Stimulated activated CD8-positive, alpha-beta memory T cell treated with anti-CD3 and anti-CD28 coated beads, Interleukin-15, amount 100 ng/mL, for 4 hours (primary cell): Measurements from ENCODE around the gene FBXO31.
"Not testable (repeated sequence)": the region's sequence is repeated elsewhere in the genome, so short reads cannot be mapped to it uniquely, and the experiment has no call there.

Experiments used
- DNase-seq, 2 donors: peaks; one replicate each; pipeline ENCODE4 v3.0.0-alpha.2; 2020; ENCODE audit warnings: low read depth in 2 of 2

Gene FBXO31

DNA sequence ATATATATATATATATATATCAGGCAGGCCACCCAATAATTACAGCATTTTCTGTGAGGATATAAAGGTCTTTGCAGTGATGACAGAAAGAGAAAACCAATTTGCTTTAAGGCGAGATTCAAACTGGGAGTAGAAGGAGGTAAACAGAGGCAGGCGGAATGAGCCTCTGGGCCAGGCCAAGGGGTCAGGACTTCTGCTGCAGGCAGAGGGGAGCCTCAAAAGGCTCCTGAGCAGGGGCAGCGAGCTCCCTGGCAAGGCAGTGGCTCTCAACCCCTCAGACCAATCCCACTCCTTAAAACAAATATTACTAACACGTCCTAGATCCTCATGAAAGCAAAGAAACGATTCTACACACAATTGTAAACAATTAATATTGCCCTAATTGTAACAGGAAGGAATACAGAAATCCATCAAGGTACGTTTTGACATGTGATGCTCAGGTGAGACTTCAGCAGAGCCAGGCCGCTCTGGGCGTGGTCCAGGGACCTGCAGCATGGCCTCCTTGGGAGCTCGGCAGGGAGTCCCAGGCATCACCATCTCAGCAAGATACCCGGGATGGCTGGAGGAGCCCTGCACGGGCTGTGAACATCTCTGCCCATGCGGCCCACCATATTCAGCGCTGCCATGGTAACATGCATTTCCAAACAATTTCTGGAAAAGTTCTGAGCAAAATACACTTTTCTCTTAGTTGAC, 18.4 kb downstream of the FBXO31 start:
- no peak for DNase-seq

DNA sequence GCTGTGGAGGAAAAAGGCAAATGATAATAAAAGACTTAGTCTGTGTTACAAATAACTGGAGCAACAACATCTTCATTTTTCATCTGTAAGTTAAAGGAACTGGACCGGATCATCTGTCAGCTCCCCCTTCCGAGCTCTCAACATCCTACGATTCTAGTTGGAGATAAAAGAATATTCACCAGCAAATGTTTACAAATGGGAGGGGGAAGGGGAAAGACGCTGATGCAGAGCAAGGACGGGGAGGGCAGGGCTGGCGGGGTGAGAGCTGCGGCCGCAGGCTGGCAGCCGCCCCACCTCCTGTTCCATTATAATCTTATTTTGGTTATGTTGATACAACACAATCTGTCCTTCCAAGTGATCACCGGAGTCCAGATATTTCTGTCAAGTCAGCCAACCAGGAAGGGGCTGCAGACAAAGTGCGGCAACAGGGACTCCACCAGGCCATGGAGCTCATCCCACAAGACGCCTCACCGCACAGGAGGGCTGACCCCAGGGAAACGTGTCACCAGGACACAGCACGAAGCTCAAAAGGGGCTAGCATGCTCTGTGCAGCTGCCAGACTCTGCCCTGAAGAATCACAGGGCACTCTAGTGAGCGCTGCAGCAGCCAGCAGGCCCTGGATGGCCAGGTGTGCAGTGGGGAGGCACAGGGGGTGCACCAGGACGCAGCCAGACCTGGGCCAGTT, 19.7 kb downstream of the FBXO31 start:
- DNase-seq, result no peak

DNA sequence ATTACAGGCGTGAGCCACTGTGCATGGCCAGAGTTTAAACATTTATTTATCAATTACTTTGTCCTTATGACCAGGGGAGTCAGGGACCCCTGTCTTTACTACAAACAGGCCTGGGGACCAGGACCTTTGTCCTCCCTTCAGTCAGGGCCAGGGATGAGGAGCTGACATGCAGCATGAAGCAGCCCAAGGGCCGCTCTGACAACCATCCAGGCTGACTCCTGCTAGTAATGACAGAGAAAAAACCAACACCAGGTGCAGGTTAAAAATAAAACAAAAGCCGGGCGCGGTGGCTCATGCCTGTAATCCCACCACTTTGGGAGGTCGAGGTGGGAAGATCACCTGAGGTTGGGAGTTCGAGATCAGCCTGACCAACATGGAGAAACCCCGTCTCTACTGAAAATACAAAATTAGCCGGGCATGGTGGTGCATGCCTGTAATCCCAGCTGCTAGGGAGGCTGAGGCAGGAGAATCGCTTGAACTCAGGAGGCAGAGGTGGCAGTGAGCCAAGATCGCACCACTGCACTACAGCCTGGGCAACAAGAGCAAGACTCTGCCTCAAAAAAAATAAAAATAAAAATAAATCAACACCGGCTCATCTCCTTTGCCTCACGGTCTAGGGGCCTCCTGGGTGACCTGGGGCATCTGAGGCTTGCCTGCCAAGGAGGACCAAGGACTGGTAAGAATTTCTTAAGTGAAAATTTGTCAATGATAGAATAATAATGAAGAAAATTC, 20.6 kb downstream of the FBXO31 start:
- not testable (repeated sequence) for DNase-seq

DNA sequence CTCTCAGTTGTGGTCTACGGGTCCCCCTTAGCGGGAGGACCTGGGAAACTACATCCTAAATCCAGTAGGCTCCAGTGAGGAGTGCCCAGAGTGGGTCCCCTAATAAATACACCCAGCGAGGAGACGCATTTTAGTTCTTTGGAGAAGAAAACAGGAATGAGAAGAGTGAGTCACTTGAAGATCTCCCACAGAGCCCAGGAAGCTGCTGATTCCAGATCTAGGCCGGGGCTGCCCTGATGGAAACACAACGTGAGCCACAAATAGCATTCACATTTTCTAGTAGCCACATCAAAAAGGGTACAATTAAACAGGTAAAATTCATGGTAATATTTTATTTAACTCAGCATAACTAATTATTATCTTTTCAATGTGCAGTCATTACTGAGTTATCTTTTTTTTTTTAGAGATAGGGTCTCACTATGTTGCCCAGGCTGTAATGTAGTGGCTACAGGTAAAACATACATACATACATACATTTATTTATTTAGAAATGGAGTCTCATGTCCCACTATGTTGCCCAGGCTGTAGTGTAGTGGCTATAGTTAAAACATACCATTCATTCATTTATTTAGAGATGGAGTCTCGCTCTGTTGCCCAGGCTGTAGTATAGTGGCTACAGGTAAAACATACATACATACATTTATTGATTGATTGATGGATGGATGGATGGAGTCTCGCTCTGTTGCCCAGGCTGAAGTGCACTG, 21.5 kb downstream of the FBXO31 start:
- no peak for DNase-seq

DNA sequence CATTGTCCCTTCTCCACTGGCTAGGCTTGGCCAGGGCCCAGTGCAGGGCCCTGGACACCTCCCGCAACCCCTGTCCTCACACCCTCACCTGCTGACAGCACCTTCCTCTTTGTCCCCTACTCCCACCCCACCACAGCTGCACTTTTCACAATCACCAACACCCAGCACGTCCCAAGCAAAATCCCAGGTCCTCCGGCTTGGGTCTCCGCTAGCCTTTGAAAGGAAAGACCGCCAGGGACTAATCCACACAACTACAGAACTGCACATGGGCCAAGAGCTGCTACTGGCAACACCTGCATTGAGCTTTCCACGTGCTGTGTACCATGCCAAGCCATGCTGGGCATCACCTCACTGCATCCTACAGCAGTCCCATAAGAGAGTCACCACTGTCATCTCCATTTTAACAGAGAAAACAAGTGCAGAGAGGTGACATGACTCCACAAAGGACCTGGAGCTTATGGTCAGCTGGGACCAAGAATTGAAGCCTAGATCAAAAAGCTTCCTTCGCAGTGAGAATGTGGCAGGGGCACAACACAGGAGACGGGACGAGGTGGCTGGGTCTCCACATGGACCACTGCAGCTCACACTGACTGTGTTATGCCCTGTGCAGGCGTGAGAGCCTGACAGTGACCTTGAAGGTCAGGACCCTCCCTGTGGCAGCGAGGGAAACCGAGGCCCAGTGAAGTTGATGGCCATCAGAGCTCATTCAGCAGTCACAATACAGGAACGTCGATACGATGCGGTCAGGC, 22.5 kb downstream of the FBXO31 start:
- no peak for DNase-seq

DNA sequence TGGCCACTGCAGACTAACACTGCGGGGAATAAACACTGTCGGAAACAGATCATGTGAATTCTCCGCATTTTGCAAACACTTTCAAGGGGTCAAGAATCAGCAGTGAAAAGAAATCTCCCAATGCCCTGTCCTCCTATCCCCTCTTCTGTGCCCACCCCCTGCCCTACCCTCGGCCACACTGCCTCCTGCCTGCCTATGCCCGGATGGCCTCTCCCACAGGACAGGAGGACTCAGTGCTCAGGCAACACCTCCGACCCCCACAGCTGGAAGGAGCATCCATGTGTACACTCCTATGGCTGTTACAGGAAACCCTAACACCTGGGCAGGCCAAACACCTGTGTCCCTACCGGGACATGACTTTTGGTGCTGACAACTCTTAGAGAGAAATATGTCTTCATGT, 24.5 kb downstream of the FBXO31 start:
- no peak for DNase-seq

DNA sequence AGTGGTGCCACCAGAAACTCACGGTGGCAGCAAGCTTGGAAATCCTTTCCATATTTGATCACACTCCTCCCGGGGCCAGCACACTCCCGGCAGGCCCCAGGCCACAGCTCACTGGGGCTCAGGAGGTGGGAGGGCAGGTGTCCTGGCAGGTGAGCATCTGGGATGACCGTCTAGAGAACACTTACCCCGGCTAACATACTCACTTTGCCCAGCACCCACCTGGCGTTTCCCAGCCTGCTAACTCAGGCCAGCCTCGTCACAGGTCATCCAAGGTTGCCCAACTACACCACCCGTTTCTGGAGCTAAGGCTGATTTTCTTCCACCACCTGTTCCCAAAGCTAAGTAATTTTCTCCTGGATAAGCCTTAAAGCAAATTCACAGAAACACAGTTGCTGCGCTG, 24.9 kb downstream of the FBXO31 start:
- DNase-seq, result no peak

DNA sequence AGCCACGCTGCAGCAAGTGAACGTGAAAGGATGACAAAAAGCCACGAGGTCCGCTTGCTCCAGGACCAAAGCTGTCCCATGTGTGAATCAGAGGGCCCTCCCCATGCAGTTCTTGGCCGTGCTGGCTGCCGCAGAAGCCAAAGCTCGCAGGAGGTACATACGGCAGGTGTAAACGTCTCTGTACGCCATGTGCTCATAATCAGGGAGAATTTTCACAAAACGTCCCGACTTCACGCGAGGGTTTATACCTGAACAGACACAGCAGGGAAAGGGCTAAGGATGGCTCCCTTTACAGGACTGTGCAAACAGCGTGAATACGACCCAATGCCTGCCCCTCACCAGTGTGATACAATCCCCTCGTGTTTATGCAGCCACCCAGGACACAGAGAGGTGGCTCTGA, 25.3 kb downstream of the FBXO31 start:
- DNase-seq, result no peak

DNA sequence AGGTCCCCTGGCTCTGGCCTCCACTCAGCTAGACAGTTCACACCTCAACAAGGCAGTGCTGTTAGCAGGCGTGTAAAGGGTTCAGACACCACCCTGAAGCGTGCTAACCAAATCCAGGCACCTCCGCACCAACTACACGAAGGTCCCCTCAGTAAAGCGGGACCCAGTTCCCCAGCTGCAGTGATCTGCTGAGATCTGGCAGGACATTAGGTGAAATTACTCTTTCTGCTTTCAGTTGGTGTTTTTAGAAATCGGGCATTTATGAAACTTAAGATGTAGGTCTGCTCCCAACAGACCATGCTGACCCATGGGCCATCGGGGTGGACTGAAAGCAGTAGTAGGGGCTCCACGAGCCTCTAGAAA, 27.1 kb downstream of the FBXO31 start:
- no peak for DNase-seq

DNA sequence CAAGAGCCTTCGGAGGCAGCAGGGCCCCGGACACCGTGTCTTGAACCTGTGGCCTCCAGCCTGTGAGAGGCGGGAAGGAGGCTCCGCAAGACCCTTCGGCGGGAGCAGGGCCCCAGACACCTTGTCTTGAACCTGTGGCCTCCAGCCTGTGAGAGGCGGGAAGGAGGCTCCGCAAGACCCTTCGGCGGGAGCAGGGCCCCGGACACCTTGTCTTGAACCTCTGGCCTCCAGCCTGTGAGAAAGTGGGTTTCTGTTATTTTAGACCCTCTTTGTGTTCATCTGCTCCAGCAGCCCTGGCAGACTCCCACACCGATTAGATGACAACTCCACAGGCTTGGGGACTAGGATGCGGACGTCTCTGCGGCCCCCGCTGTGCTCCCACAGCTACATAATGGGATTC, 30.0 kb downstream of the FBXO31 start:
- no peak for DNase-seq

DNA sequence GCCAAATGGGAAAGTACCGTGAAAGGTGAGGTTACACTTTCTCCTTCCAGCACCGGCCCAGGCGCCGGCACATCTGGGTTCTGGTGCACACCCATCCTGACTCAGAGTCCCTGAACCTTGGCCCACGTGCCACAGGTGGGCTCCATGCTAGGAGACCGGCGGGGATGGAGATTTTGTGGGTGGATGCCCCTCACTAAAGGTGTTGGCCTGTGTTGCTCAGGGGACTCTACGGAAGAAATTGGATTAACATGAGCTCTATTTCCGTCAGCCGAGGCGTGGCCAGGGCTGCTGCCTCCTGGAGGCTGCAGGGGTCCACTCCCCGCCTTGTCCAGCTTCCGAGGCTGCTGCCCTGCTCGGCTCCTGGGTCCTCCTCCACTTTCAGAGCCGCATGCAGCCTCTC, 30.8 kb downstream of the FBXO31 start:
- no peak for DNase-seq

DNA sequence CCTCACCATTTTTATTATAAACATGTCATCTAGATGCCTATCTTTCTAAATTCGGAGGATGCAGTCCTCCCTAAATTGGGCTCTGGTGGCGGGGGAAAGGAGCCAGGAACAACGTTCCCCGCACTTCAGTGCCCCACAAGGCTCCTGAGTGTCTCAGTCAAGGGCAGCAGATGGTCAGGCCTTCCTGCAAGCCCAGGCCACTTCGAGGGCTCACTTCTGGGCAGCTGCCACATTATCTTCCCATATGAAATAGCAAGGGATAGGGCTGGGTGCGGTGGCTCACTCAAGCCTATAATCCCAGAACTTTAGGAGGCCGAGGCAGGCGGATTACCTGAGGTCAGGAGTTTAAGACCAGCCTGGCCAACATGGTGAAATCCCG, 32.3 kb downstream of the FBXO31 start:
- no peak for DNase-seq

DNA sequence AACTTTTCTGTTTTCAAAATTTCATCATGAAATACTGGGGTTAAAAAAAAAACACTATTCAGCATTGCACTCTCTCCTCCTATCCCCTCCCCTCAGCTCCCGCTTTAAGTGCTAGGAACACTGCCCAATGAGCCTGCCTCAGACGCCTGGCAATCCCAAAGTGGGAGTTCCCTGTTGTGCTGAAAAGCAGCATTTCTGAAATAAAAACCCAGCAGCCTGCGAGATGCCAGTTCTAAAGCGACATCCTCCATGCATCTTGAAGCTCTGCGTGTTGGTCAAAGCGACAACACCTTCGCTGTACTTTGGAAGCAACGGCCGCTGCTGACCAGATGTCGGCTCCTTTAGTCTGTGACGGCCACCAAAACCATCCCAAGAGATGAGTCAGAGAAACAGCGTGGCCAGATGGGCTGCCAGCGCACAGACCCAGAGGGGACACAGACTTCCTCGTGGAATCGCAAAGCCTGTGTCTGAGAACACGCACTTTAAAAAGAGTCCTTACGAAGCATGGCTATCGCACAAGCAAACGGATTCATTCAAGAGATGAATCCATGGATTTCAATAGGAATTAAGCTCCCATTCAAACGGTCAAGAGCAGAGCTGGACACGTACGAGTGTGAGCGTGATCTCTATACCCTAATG, 32.8 kb downstream of the FBXO31 start:
- DNase-seq, result no peak

DNA sequence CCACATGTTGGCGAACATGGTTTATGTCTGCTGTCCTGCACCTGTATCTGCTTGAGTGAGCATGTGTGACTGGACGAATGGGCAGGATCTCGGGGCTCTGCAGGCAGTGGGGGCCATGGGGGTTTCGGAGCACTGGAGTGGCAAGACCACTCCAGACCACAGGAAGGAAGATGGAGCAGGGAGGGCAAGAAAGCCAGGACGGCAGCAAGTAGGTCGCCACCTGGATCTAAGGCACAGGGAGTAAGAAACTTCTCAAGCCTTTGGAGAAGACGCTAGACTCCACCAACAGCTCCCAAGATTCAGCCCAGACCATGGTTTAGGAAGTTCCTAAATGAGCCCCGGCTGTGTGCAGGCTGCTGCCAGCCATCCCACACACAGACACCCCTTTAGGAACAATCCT, 33.5 kb downstream of the FBXO31 start:
- no peak for DNase-seq

DNA sequence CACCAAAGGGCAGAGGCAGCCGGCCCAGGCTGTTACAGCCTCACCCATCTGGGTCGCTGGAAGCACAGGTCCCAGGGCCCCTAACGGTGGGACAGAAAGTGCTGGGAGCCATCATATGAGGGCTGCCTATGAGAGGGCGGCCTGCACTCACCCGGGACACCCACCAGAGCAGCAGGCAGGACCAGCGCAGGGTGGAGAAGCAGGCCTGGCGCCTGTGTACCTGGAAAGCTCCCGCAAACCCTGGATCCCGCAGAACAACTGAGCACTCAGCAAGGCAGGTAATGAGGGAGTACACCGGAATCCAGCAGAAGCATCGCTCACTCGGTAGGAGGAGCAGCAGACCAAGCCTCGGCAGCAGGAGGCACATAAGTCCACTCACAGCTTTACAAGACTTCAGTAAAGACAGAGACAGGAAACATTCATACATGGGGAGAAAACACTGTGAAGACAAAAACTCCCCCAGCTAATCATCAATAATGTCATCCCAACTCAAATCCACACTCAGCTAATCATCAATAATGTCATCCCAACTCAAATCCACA, 34.9 kb downstream of the FBXO31 start:
- DNase-seq, result no peak

DNA sequence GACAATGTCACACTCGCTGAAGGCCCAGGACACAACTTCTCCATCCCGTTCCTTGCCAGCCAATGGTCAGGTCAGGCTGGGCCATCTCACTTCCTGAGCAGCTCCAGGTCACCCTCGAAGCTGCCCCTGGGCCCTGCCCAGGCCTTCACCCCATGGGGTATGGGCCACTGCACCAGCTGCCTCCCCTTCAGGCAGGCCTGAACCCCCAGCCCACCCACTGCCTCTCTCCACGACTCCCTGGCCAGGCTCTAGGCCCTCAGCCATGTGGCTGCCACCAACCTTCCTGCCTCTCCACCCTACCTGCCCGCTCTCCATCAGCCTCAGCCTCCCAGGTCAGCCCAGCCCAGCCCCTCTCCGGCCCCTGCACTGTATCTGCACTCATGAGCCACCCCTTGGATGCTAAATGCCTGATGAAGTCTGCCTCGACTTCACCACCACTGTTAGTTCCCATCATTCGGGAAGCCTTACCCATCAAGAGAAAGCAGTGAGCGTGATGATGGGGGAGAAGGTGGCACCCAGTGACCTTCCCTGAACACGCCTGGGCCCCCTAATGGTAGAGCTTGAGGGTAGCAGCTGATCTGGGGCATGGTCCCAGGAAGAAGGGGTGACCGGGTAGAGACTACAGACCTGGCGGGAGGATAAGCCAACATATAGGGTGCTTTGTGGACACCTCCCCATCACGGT, 35.5 kb downstream of the FBXO31 start:
- DNase-seq, result no peak

DNA sequence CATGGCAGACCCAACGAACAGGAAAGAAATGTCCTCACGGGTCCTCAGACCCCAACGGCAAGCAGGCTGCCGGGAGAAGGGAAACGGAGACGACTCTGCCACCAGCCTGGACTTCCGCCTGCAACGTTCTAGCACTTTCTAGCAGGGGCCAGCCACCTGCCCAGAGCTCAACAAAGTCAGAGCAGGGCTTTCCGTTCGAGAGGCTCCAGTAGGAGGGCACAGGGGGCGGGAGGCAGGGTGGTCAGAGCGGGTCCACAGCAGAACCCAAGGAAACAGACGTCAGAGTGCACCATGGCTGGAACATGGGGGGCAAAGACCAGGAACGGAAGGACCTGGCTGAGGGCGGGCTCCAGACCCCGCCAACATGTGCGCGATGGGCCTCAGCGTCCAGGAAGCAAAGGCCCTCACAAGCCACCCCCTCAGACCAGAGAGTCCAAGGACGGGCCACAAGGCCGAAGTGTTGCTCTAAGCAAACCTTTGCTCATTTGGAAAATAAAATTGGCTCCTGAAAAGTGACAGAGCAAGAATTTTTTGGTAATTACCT, 37.0 kb downstream of the FBXO31 start:
- DNase-seq, result no peak

DNA sequence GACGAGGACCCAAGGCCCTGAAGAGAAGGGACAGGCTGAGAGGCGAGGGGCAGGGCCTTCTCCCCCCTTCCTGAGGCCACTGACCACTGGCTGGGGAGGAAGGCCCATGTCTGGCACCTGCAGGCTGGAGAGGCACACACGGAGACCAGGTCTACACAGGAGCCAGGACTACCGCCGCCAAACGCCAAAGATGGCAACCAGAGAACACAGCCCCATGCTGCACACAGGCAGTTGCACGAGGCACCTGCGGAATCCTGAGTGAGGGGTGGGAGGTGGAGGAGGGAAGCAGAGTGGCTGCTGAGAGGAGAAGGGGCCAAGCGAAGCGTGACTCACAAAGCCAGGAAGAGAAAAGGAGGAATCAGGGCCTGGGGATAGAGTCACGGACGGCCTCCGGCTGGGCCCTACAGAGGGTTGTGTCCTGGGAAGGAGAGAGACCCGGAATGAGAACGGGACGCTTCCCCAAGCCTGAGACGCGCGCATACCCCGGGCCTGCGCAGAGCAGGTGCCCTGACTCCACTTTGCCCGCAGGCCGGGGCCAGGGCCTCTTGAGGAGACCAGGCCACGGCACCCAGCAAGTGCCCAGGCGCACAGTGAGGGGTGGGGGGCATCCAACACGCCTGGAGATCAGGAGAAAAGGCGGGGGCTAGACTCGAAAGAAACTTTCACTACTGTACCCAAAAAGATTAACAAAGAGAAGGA, 37.7 kb downstream of the FBXO31 start:
- DNase-seq, result no peak

DNA sequence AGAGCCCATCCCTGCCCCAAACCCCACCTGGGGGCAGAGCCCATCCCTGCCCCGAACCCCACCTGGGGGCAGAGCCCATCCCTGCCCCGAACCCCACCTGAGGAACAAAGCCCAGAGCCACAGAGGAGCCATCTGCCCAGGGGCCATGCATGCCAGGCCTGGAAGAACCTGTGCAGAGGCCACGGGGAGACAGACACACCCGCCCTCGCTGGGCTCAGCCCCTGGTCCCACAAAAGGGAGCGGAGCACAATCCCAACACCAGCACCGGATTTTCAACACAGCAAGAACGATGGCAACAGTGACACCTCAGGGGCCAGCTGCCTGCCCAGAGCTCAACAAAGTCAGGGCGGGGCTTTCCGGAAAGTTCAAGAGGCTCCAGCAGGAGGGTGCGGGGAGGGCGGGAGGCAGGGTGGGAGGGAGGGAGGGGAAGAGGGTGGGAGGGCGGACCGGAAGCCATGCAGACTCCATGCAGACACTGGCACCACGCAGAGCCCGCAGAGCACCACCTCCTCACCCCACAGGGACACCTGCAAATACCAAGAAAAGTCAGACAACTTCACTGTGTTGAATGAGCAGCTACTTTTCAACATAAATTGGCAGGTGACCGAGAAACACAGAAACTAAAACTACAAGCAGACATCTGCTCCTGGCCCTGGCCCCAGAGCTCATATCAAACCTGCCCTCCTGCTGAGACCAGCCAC, 38.5 kb downstream of the FBXO31 start:
- peak; percentile 19 to 43 for DNase-seq
